Measurements from ENCODE around the gene PTPRD. TPM values are rescaled to one million over a fixed set of nuclear protein-coding genes. Genes with fewer than 3 reads are reported as not detected.

Gene PTPRD
- total and polyA plus RNA-seq, 2 of the 4 experiments (the other 2 are of a cell fraction) = 0.07 to 0.18 TPM

DNA sequence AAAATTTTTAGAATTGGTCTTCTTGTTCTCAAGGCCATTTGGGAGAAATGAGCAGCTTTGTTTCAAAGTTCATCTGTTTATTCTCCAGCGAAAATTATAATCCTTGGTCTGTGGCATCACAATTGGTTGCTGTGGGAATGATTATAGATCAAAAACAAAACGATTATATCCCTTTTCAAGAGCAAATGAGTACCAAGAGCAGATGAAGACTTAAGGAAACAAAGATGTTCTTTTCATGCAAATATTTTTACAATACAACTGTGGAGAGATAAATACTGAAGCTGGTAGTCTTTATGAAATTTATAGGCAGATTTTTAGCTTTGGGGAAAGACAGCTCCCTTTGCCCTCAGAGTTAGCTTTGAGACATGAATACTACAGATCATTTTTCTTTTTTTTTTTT lies 2192.4 kb downstream of the PTPRD start:
- H3K18ac ChIP-seq (ENCODE audit: low read depth, low read length) = no peak overlapping the region
- no peak overlapping the region for H3K27ac ChIP-seq (ENCODE audit: insufficient read depth, low read length)
- in situ Hi-C loops (cut with MboI; ENCODE audit: low sequenced_read_pairs) (no loop called here), dilution Hi-C loops (cut with HindIII; ENCODE audit: low sequenced_read_pairs, unreplicated experiment) (no loop called here), intact Hi-C loops (cut with micrococcal nuclease) (no loop called here)
- H2AK5ac ChIP-seq (ENCODE audit: low read depth, low read length) = no peak overlapping the region
- no peak overlapping the region for H3K14ac ChIP-seq (replicated peaks; ENCODE audit: low read depth, low read length)
- H2BK20ac ChIP-seq (ENCODE audit: low read depth, low read length) = no peak overlapping the region
- ATAC-seq (ENCODE audit: low read depth) = no peak
- no peaks in the 10 kb centered on the region for H3K36me3 ChIP-seq (ENCODE audit: control insufficient read depth, insufficient read depth, low read length)
- H3K79me1 ChIP-seq (ENCODE audit: low read depth in 1 of 2, low read length in 2 of 2) = no peaks in the 10 kb centered on the region
- ChIA-PET CTCF (no interaction called here), POLR2A (ENCODE audit: unreplicated experiment) (no interaction called here)
- H3K23ac ChIP-seq (ENCODE audit: low read depth, low read length) = no peak overlapping the region
- H2AFZ ChIP-seq (replicated peaks; ENCODE audit: low read length, poor library complexity) = no peak overlapping the region
- DNase-seq = no peak
- no peaks in the 10 kb centered on the region for H3K9me1 ChIP-seq (ENCODE audit: insufficient read depth, low read length)
- no peak overlapping the region for H3K9ac ChIP-seq (ENCODE audit: low read depth, low read length)
- H3K9me3 ChIP-seq (ENCODE audit: control insufficient read depth, insufficient read depth, low read length) = no peaks in the 10 kb centered on the region; the same call in 1 of the 2 replicates
- no peak overlapping the region for H2BK5ac ChIP-seq (ENCODE audit: low read depth, low read length, poor library complexity, severe bottlenecking)
- no TSS peak for BruUV-seq (replicated peaks)
- H4K8ac ChIP-seq (ENCODE audit: low read depth in 2 of 2, low read length in 2 of 2) = no peak overlapping the region
- H4K91ac ChIP-seq (ENCODE audit: insufficient read depth, low read depth, low read length) = no peak overlapping the region
- WGBS, 2 experiments (ENCODE audit: extremely low coverage in 2 of 2, insufficient read length in 1 of 2) = no CpG with 5 or more reads among the region's 2 CpGs
- H4K20me1 ChIP-seq (ENCODE audit: insufficient read depth, low read length) = no peaks in the 10 kb centered on the region
- H2BK120ac ChIP-seq (ENCODE audit: low read depth, low read length) = no peak overlapping the region
- no peak overlapping the region for H2BK15ac ChIP-seq (ENCODE audit: low read depth, low read length)
- no peak overlapping the region for H3K56ac ChIP-seq (ENCODE audit: extremely low read depth, insufficient read depth, low read length)
- TF ChIP-seq BHLHE40 (IDR thresholded peaks at IDR 0.05; ENCODE audit: low read depth, low read length) = no peak
- no peak for TF ChIP-seq RCOR1 (IDR thresholded peaks at IDR 0.05; ENCODE audit: insufficient replicate concordance, low read length)
- no peak for TF ChIP-seq FOS (IDR thresholded peaks at IDR 0.05; ENCODE audit: low read depth, low read length)
- TF ChIP-seq NFE2L2 (IDR thresholded peaks at IDR 0.05; ENCODE audit: low read depth, low read length) = no peak
- no peak for TF ChIP-seq SMC3 (IDR thresholded peaks at IDR 0.05; ENCODE audit: low read depth, low read length)
- no peak for TF ChIP-seq RFX5 (IDR thresholded peaks at IDR 0.05; ENCODE audit: low read depth, low read length)
- no peak for TF ChIP-seq MAZ (IDR thresholded peaks at IDR 0.05; ENCODE audit: borderline replicate concordance, low read depth, low read length)
- no peak for TF ChIP-seq RAD21 (IDR thresholded peaks at IDR 0.05; ENCODE audit: low read length)
- TF ChIP-seq, protein P1, sequence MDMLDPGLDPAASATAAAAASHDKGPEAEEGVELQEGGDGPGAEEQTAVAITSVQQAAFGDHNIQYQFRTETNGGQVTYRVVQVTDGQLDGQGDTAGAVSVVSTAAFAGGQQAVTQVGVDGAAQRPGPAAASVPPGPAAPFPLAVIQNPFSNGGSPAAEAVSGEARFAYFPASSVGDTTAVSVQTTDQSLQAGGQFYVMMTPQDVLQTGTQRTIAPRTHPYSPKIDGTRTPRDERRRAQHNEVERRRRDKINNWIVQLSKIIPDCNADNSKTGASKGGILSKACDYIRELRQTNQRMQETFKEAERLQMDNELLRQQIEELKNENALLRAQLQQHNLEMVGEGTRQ (IDR thresholded peaks at IDR 0.05; ENCODE audit: low read depth, low read length) = no peak
- no peak for TF ChIP-seq MAFK (IDR thresholded peaks at IDR 0.05; ENCODE audit: low read depth, low read length)
- no peak for TF ChIP-seq MXI1 (IDR thresholded peaks at IDR 0.05; ENCODE audit: borderline replicate concordance, low read depth, low read length)
- TF ChIP-seq CHD1 (IDR thresholded peaks at IDR 0.05; ENCODE audit: low read depth, low read length) = no peak
- no peak for TF ChIP-seq POLR2A (IDR thresholded peaks at IDR 0.05; ENCODE audit: low read depth, low read length)
- TF ChIP-seq, protein P2, sequence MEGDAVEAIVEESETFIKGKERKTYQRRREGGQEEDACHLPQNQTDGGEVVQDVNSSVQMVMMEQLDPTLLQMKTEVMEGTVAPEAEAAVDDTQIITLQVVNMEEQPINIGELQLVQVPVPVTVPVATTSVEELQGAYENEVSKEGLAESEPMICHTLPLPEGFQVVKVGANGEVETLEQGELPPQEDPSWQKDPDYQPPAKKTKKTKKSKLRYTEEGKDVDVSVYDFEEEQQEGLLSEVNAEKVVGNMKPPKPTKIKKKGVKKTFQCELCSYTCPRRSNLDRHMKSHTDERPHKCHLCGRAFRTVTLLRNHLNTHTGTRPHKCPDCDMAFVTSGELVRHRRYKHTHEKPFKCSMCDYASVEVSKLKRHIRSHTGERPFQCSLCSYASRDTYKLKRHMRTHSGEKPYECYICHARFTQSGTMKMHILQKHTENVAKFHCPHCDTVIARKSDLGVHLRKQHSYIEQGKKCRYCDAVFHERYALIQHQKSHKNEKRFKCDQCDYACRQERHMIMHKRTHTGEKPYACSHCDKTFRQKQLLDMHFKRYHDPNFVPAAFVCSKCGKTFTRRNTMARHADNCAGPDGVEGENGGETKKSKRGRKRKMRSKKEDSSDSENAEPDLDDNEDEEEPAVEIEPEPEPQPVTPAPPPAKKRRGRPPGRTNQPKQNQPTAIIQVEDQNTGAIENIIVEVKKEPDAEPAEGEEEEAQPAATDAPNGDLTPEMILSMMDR (conservative IDR thresholded peaks at IDR 0.05; ENCODE audit: low read depth, low read length) = no peak
- TF ChIP-seq, protein P3, sequence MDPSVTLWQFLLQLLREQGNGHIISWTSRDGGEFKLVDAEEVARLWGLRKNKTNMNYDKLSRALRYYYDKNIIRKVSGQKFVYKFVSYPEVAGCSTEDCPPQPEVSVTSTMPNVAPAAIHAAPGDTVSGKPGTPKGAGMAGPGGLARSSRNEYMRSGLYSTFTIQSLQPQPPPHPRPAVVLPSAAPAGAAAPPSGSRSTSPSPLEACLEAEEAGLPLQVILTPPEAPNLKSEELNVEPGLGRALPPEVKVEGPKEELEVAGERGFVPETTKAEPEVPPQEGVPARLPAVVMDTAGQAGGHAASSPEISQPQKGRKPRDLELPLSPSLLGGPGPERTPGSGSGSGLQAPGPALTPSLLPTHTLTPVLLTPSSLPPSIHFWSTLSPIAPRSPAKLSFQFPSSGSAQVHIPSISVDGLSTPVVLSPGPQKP (IDR thresholded peaks at IDR 0.05; ENCODE audit: borderline replicate concordance, low read depth, low read length) = no peak
- no peak for TF ChIP-seq CEBPB (IDR thresholded peaks at IDR 0.05; ENCODE audit: low read depth, low read length)
- no peak overlapping the region for H2AK9ac ChIP-seq (replicated peaks; ENCODE audit: low read depth, low read length, poor library complexity)
- H3K4me3 ChIP-seq (ENCODE audit: insufficient read depth, low read depth, low read length) = no peak overlapping the region
- H3K4ac ChIP-seq (ENCODE audit: low read depth, low read length) = no peak overlapping the region
- no peaks in the 10 kb centered on the region for H3K4me1 ChIP-seq (ENCODE audit: control insufficient read depth, insufficient read depth, low read length)
- H3K4me2 ChIP-seq (ENCODE audit: low read depth, low read length) = no peak overlapping the region
- H4K5ac ChIP-seq (ENCODE audit: low read depth, low read length) = no peak overlapping the region
- no peaks in the 10 kb centered on the region for H3K27me3 ChIP-seq (ENCODE audit: control insufficient read depth, insufficient read depth, low read length)
